T-cell (primary cell): ENCODE results near the gene CELA3A. TPM values are rescaled to one million over a fixed set of nuclear protein-coding genes. Genes with fewer than 3 reads are reported as not detected.

Experiments used
- total RNA-seq, 35 experiments: library from RNA in 6 of 35; stranded (reverse) in 6 of 35; fragments of 120-200 nt in 1 of 35; gene quantifications; one replicate each; pipeline versions ENCODE4 v1.2.1 to v1.2.4 and lab custom pipeline; 2013 to 2026

Gene CELA3A
- total RNA-seq, 5 donors from 2014 or later (not counting 1 experiment from before 2014, with no cell fraction given): 11.4 to 15.6 (median 13.3) TPM; not detected in 2

Other genes starting within 250 kb of the CELA3A start
- gene USP48, start 218.5 kb upstream of the CELA3A start, total RNA-seq: 10 to 100 TPM; 65.8 to 95.6 (median 77.5) TPM
- under 1 TPM in 2 of 5 donors, not detected in 3; 0.07 to 0.13 TPM for gene LDLRAD2, start 189.4 kb upstream of the CELA3A start, total RNA-seq
- gene HSPG2, start 64.3 kb upstream of the CELA3A start, total RNA-seq: 1 to 10 TPM; 4.4 to 9.3 (median 7.9) TPM
- 1 to 10 TPM in 3 of 5 donors, not detected in 2; 6.9 to 7.5 (median 7.3) TPM for gene CELA3B, start 24.6 kb upstream of the CELA3A start, total RNA-seq
- 100 to 1,000 TPM; 181 to 348 (median 192) TPM for gene CDC42, start 51.1 kb downstream of the CELA3A start, total RNA-seq
- gene WNT4, start 141.4 kb downstream of the CELA3A start, total RNA-seq: not detected